ENCODE results near the gene NOS1.
"Not testable (repeated sequence)": the region's sequence is repeated elsewhere in the genome, so short reads cannot be mapped to it uniquely, and the experiment has no call there.

Gene NOS1

GRCh38 chr12:117361347-117361751, at the start of gene NOS1:
TSS of gene NOS1 (minus strand) at chr12:117361626. CDS start at chr12:117331069, 30,557 bp downstream.
- no peak for DNase-seq (ENCODE audit: low read depth in 2 of 2)

GRCh38 chr12:117409286-117409685, 47.9 kb upstream of the NOS1 start:
- no peak for DNase-seq (ENCODE audit: low read depth in 2 of 2)

GRCh38 chr12:117408161-117408791, 46.9 kb upstream of the NOS1 start:
- DNase-seq (ENCODE audit: low read depth in 2 of 2): no peak

- DNase-seq (ENCODE audit: low read depth in 2 of 2): no peak
These were observed 43.5 kb upstream of the NOS1 start for GRCh38 chr12:117404940-117405339.

GRCh38 chr12:117404203-117404853, 42.9 kb upstream of the NOS1 start:
- no peak for DNase-seq (ENCODE audit: low read depth in 2 of 2)

GRCh38 chr12:117403586-117404139, 42.2 kb upstream of the NOS1 start:
- no peak for DNase-seq (ENCODE audit: low read depth in 2 of 2)

- no peak for DNase-seq (ENCODE audit: low read depth in 2 of 2)
These were observed 40.9 kb upstream of the NOS1 start for GRCh38 chr12:117402363-117402762.

GRCh38 chr12:117400912-117401311, 39.5 kb upstream of the NOS1 start:
- no peak for DNase-seq (ENCODE audit: low read depth in 2 of 2)

GRCh38 chr12:117398482-117398881, 37.1 kb upstream of the NOS1 start:
- not testable (repeated sequence) for DNase-seq (ENCODE audit: low read depth in 2 of 2)

GRCh38 chr12:117395766-117396165, 34.3 kb upstream of the NOS1 start:
- DNase-seq (ENCODE audit: low read depth in 2 of 2): no peak

GRCh38 chr12:117394491-117394890, 33.1 kb upstream of the NOS1 start:
- no peak for DNase-seq (ENCODE audit: low read depth in 2 of 2)

GRCh38 chr12:117393656-117394055, 32.2 kb upstream of the NOS1 start:
- DNase-seq (ENCODE audit: low read depth in 2 of 2): no peak

- no peak for DNase-seq (ENCODE audit: low read depth in 2 of 2)
These were observed 29.4 kb upstream of the NOS1 start for GRCh38 chr12:117390866-117391265.

- DNase-seq (ENCODE audit: low read depth in 2 of 2): no peak
These were observed 27.6 kb upstream of the NOS1 start for GRCh38 chr12:117388951-117389446.

- no peak for DNase-seq (ENCODE audit: low read depth in 2 of 2)
These were observed 26.4 kb upstream of the NOS1 start for GRCh38 chr12:117387832-117388231.

GRCh38 chr12:117384735-117385134, 23.3 kb upstream of the NOS1 start:
- DNase-seq (ENCODE audit: low read depth in 2 of 2): no peak

GRCh38 chr12:117380083-117380482, 18.7 kb upstream of the NOS1 start:
- DNase-seq (ENCODE audit: low read depth in 2 of 2): no peak

GRCh38 chr12:117377758-117378157, 16.3 kb upstream of the NOS1 start:
- DNase-seq (ENCODE audit: low read depth in 2 of 2): no peak

GRCh38 chr12:117370588-117370987, 9.2 kb upstream of the NOS1 start:
- DNase-seq (ENCODE audit: low read depth in 2 of 2): no peak

- not testable (repeated sequence) for DNase-seq (ENCODE audit: low read depth in 2 of 2)
These were observed 8.6 kb upstream of the NOS1 start for GRCh38 chr12:117370000-117370399.

GRCh38 chr12:117367006-117367638, 5.7 kb upstream of the NOS1 start:
- peak in 1 of 2 donors; percentile 4 for DNase-seq (ENCODE audit: low read depth in 2 of 2)

- DNase-seq (ENCODE audit: low read depth in 2 of 2): no peak
These were observed 3.7 kb upstream of the NOS1 start for GRCh38 chr12:117365049-117365616.

All from stimulated activated CD8-positive, alpha-beta memory T cell treated with anti-CD3 and anti-CD28 coated beads, Interleukin-15, amount 100 ng/mL, for 4 hours (primary cell).